SK-N-MC (cell line): Measurements from ENCODE around the gene ZWILCH.

Experiments used
- DNase-seq: peaks from one replicate; pipeline ENCODE4 v3.0.0-alpha.2; 2011; ENCODE audit warnings: low read depth, low spot score
- H3K27ac ChIP-seq: fragments of 200-600 bp; sonication (generic); 2 replicates; pipeline ENCODE4 v1.5.1; 2016; ENCODE audit warnings: mixed run types
- H3K36me3 ChIP-seq: fragments of 200-600 bp; sonication (generic); 2 replicates; pipeline ENCODE4 v1.6.1; 2017; ENCODE audit warnings: antibody characterized with exemption, low read length, mixed read lengths; ENCODE audit not compliant: insufficient read depth
- H3K4me3 ChIP-seq: fragments of 200-600 bp; sonication (generic); 2 replicates; pipeline ENCODE4 v1.5.1; 2016
- H3K9ac ChIP-seq: fragments of 200-600 bp; sonication (generic); 2 replicates; pipeline ENCODE4 v1.8.0; 2017; ENCODE audit warnings: mixed run types, mixed read lengths; ENCODE audit not compliant: insufficient read length
- H3K9me3 ChIP-seq: fragments of 200-600 bp; sonication (generic); 2 replicates; pipeline ENCODE4 v1.6.1; 2017; ENCODE audit warnings: low read depth, mild to moderate bottlenecking, antibody characterized with exemption, low read length, moderate library complexity, mixed read lengths
- EZH2 ChIP-seq: fragments of 200-600 bp; sonication (generic); IDR thresholded peaks from one replicate; pipeline ENCODE4 v1.6.1; 2017; ENCODE audit warnings: antibody characterized with exemption
- FOXP2 ChIP-seq: optimal IDR thresholded peaks from 2 replicates; pipeline ENCODE3; 2011; ENCODE audit warnings: mild to moderate bottlenecking, moderate library complexity; ENCODE audit not compliant: insufficient read depth; ENCODE audit errors: extremely low read length, control extremely low read depth
- POLR2AphosphoS5 ChIP-seq: IDR thresholded peaks from 2 replicates; pipeline ENCODE4 v1.6.1; 2012; ENCODE audit warnings: mild to moderate bottlenecking, low read depth, low read length, borderline replicate concordance

ZWILCH gene

GRCh38 chr15:66592505-66593218 lies 87.5 kb downstream of the ZWILCH start:
- no peak for TF ChIP-seq EZH2
- no peak for TF ChIP-seq FOXP2
- TF ChIP-seq POLR2AphosphoS5 = no peak
- DNase-seq = no peak
- Histone ChIP-seq H3K9me3 (no peaks in the 10 kb centered on the region), H3K9ac (no peak overlapping the region), H3K4me3 (no peak overlapping the region), H3K27ac (no peak overlapping the region), H3K36me3 (no peaks in the 10 kb centered on the region)

- Histone ChIP-seq H3K9ac (no peak overlapping the region), H3K36me3 (no peaks in the 10 kb centered on the region), H3K4me3 (no peak overlapping the region), H3K27ac (no peak overlapping the region), H3K9me3 (no peaks in the 10 kb centered on the region)
- TF ChIP-seq POLR2AphosphoS5 (no peak), EZH2 (no peak), FOXP2 (no peak)
- DNase-seq = no peak
Observed at GRCh38 chr15:66593219-66593780, 88.2 kb downstream of the ZWILCH start.

GRCh38 chr15:66594344-66594743 lies 89.2 kb downstream of the ZWILCH start:
- no peak for TF ChIP-seq EZH2
- no peak for TF ChIP-seq FOXP2
- no peak for TF ChIP-seq POLR2AphosphoS5
- Histone ChIP-seq H3K36me3 (no peaks in the 10 kb centered on the region), H3K9ac (no peak overlapping the region), H3K9me3 (no peaks in the 10 kb centered on the region), H3K4me3 (no peak overlapping the region), H3K27ac (no peak overlapping the region)
- no peak for DNase-seq

GRCh38 chr15:66594836-66595235 lies 89.7 kb downstream of the ZWILCH start:
- Histone ChIP-seq H3K4me3 (no peak overlapping the region), H3K9me3 (no peaks in the 10 kb centered on the region), H3K36me3 (no peaks in the 10 kb centered on the region), H3K9ac (no peak overlapping the region), H3K27ac (no peak overlapping the region)
- no peak for DNase-seq
- no peak for TF ChIP-seq EZH2
- no peak for TF ChIP-seq POLR2AphosphoS5
- TF ChIP-seq FOXP2 = no peak

- H3K9ac ChIP-seq = no peak overlapping the region
- DNase-seq = no peak
- no peaks in the 10 kb centered on the region for H3K36me3 ChIP-seq
- H3K27ac ChIP-seq = 0 out of 2 replicates have a peak overlapping the region, but pooled peaks have one; percentile 6
- H3K9me3 ChIP-seq = no peaks in the 10 kb centered on the region
- no peak for TF ChIP-seq EZH2
- TF ChIP-seq FOXP2 = no peak
- no peak for TF ChIP-seq POLR2AphosphoS5
- H3K4me3 ChIP-seq = no peak overlapping the region
Observed at GRCh38 chr15:66595332-66595731, 90.2 kb downstream of the ZWILCH start.

- TF ChIP-seq EZH2 = no peak
- DNase-seq = peak; percentile 64
- no peak overlapping the region for H3K9ac ChIP-seq
- no peaks in the 10 kb centered on the region for H3K9me3 ChIP-seq
- peak overlapping the region; percentile 53; the same call in 1 of the 2 replicates for H3K27ac ChIP-seq
- H3K4me3 ChIP-seq = peak overlapping the region; percentile 4; the same call in 1 of the 2 replicates
- H3K36me3 ChIP-seq = no peaks in the 10 kb centered on the region
Observed at GRCh38 chr15:66595931-66596545, 90.9 kb downstream of the ZWILCH start.

GRCh38 chr15:66598095-66598815 lies 93.1 kb downstream of the ZWILCH start:
- no peak overlapping the region for H3K4me3 ChIP-seq

More at GRCh38 chr15:66598095-66598815, 93.1 kb downstream of the ZWILCH start:
- DNase-seq = no peak
- TF ChIP-seq EZH2 (no peak), POLR2AphosphoS5 (no peak), FOXP2 (no peak)
- no peaks in the 10 kb centered on the region for H3K36me3 ChIP-seq
- H3K27ac ChIP-seq = no peak overlapping the region
- no peak overlapping the region for H3K9ac ChIP-seq
- H3K9me3 ChIP-seq = no peaks in the 10 kb centered on the region
